Neural crest cell (in vitro differentiated cells): ENCODE data around the gene CASKIN1. TPM values are rescaled to one million over a fixed set of nuclear protein-coding genes. Genes with fewer than 3 reads are reported as not detected.

Experiments
- DNase-seq: peaks from one replicate; pipeline ENCODE4 v3.0.0; 2021; ENCODE audit warnings: low read depth, mixed read lengths, low spot score
- H3K27ac Mint-ChIP-seq: one replicate; pipeline ENCODE4 v1.8.0; 2021; ENCODE audit warnings: mild to moderate bottlenecking, mixed read lengths; ENCODE audit not compliant: unreplicated experiment
- H3K27me3 Mint-ChIP-seq: 2 replicates; pipeline ENCODE4 v1.8.0; 2021; ENCODE audit warnings: low read depth, mild to moderate bottlenecking, mixed read lengths
- H3K36me3 Mint-ChIP-seq: 2 replicates; pipeline ENCODE4 v1.8.0; 2021; ENCODE audit warnings: low read depth, mild to moderate bottlenecking, mixed read lengths
- H3K4me1 Mint-ChIP-seq: 2 replicates; pipeline ENCODE4 v1.8.0; 2021; ENCODE audit warnings: mixed read lengths
- H3K4me3 Mint-ChIP-seq: one replicate; pipeline ENCODE4 v1.8.0; 2021; ENCODE audit warnings: mild to moderate bottlenecking, mixed read lengths
- H3K9me3 Mint-ChIP-seq: 2 replicates; pipeline ENCODE4 v1.8.0; 2021; ENCODE audit warnings: mixed read lengths
- CTCF ChIP-seq: fragments of 200-600 bp; sonication (generic); conservative IDR thresholded peaks from 2 replicates; pipeline ENCODE4 v1.5.0; 2021; ENCODE audit warnings: antibody characterized with exemption, mild to moderate bottlenecking
- total RNA-seq: library from RNA; stranded (reverse); gene quantifications from 2 replicates; pipeline ENCODE4 v1.2.1, GENCODE V29; 2021

The CASKIN1 gene
- total RNA-seq, 1 donor from 2014 or later = 20.2 TPM

DNA sequence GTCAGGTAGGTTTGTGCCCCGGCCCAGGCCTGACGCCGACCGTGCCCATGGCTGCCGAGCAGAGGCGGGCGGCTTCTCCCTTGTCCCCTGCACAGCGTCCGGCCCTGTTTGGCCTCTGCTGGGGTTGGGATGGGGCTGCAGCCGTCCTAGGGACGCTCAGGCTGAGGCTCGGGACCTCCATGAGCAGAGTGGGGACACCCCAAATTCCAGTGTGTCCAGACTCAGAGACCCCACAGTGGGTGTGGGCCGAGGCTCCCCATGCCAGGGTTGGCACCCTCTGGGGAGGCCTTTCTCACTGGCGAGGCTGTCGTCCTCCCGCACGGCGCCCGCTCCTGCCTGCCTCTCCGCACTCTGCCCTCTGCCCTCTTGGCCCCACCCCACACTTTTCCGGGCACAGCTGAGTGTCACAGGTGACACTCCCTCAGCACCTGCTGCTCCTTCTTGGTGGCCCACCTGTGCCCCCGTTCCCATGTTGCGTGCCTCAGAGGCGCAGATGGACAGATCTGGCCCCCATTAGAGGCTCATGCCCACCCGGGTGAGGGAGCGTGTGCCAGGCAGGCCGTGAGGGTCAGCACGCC lies 24.7 kb downstream of the CASKIN1 start:
- TF ChIP-seq CTCF = no peak
- H3K4me1 Mint-ChIP-seq = no peaks in the 10 kb centered on the region
- H3K9me3 Mint-ChIP-seq = no peaks in the 10 kb centered on the region
- H3K4me3 Mint-ChIP-seq = no peak overlapping the region
- DNase-seq = no peak
- H3K27me3 Mint-ChIP-seq = no peaks in the 10 kb centered on the region
- no peak overlapping the region for H3K27ac Mint-ChIP-seq
- H3K36me3 Mint-ChIP-seq = peaks cover 2% of the 10 kb centered on the region

- no peaks in the 10 kb centered on the region for H3K4me1 Mint-ChIP-seq
- no peak overlapping the region for H3K27ac Mint-ChIP-seq
- no peak for DNase-seq
- H3K36me3 Mint-ChIP-seq = peaks cover 2% of the 10 kb centered on the region
- no peak for TF ChIP-seq CTCF
- H3K9me3 Mint-ChIP-seq = no peaks in the 10 kb centered on the region
- no peak overlapping the region for H3K4me3 Mint-ChIP-seq
- no peaks in the 10 kb centered on the region for H3K27me3 Mint-ChIP-seq
These were observed 25.6 kb downstream of the CASKIN1 start for GRCh38 chr16:2170587-2171435.

DNA sequence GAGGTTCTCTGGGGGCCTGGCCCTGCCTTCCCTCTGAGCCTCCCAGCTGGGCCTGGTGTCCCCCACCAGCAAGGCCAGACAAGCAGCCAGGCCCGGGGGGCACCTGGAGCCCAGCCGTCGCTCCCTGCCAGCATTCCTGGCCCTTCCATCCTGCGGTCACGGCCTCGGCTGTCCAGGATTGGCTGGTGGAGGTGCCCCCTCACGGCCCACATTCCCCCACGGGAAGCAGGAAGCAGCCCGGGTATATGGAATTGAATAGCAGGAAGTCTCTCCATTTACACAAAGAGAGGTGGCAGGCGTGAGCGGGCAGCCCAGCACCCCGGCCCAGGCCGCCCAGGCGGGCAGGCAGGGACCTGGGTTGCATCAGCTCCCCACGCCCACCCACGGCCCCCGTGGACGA lies 26.3 kb downstream of the CASKIN1 start:
- H3K27ac Mint-ChIP-seq = no peak overlapping the region
- H3K27me3 Mint-ChIP-seq = no peaks in the 10 kb centered on the region
- no peak overlapping the region for H3K4me3 Mint-ChIP-seq
- TF ChIP-seq CTCF = no peak
- peaks cover 2% of the 10 kb centered on the region for H3K36me3 Mint-ChIP-seq
- H3K9me3 Mint-ChIP-seq = no peaks in the 10 kb centered on the region
- no peaks in the 10 kb centered on the region for H3K4me1 Mint-ChIP-seq
- DNase-seq = no peak

- DNase-seq = no peak
- Mint-ChIP-seq H3K4me3 (no peak overlapping the region), H3K36me3 (peaks cover 2% of the 10 kb centered on the region), H3K27ac (no peak overlapping the region), H3K9me3 (no peaks in the 10 kb centered on the region), H3K27me3 (no peaks in the 10 kb centered on the region), H3K4me1 (no peaks in the 10 kb centered on the region)
- no peak for TF ChIP-seq CTCF
These were observed 29.3 kb downstream of the CASKIN1 start for GRCh38 chr16:2167068-2167638.

GRCh38 chr16:2166263-2167067 lies 29.9 kb downstream of the CASKIN1 start:
- no peaks in the 10 kb centered on the region for H3K27me3 Mint-ChIP-seq
- H3K9me3 Mint-ChIP-seq = no peaks in the 10 kb centered on the region
- no peak overlapping the region for H3K4me3 Mint-ChIP-seq
- no peak for DNase-seq
- H3K4me1 Mint-ChIP-seq = no peaks in the 10 kb centered on the region
- no peak overlapping the region for H3K27ac Mint-ChIP-seq
- H3K36me3 Mint-ChIP-seq = peaks cover 2% of the 10 kb centered on the region
- no peak for TF ChIP-seq CTCF
